C1 segment of cervical spinal cord (tissue), 14 donors: ENCODE data around the gene CRKL.

Source experiments
- DNase-seq, 14 donors: peaks; one replicate each; lab custom pipeline; 2025; lab: John Stamatoyannopoulos, UW

The CRKL gene

DNA sequence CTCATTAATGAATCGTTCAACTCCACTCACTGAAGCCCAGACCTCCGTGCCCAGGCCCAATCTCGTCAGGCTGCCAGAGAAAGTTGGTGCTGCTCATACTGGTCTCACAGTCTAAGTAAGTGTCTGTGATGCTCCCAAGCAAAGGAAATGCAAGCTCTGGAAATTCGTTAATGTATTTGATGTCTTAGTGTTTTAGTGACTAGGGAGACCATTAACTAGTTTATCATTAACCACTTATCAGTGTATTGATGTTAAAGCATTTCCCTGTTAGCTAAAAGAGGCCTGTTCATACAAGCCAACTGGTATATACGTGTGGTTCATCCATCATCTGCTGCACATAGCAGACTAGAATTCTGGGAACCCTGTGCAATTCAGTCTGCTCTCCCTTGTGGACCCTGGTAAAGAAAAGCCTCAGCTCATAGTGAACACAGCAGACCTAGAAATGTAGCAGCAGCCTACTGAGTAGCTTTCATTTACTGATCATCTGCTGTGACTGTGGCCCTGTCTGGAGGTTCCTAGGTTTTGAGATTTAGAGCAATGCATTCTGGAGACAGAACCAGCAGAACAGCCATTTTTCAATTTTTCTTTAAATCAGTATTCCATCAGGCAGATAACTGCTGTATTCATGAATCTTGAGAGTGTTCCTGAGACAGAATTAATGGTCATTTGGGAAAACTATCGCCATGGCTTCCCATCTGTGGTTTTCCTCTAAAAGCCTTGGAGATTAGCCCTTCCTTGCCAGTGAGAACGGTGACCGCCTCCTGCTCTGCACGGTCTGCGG, 34.1 kb downstream of the CRKL start:
- DNase-seq: peak in 1 of 14 donors; percentile 10

DNA sequence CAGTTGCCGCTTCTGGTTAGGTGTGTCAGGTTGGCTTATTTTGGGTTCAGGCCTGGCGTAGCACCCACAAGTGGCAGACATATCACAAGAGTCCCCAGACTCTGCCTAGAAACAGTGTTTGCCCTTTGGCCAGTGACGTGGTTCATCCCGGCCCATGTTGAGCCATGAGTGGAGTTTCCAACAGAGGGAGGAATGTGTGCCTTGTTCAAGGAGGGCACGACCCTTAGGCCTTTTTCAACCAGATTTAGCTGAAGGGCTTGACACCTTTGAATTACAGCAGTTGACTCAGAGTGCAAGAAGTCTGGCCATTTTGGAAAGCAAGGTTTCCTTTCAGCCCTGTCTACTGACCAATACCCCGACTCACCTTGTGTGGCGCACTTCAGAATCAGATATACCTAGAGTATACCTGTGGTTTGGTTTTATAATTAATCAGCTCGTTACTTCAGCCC, 34.7 kb downstream of the CRKL start:
- DNase-seq: no peak

GRCh38 chr22:20952544-20953341, 35.5 kb downstream of the CRKL start:
- no peak for DNase-seq

GRCh38 chr22:20953342-20953608, 36.1 kb downstream of the CRKL start:
- no peak for DNase-seq

- DNase-seq: no peak
Observed at GRCh38 chr22:20953668-20954500, 36.7 kb downstream of the CRKL start.

GRCh38 chr22:20955548-20955947, 38.3 kb downstream of the CRKL start:
- no peak for DNase-seq

- no peak for DNase-seq
Observed at GRCh38 chr22:20956258-20957101, 39.3 kb downstream of the CRKL start.

DNA sequence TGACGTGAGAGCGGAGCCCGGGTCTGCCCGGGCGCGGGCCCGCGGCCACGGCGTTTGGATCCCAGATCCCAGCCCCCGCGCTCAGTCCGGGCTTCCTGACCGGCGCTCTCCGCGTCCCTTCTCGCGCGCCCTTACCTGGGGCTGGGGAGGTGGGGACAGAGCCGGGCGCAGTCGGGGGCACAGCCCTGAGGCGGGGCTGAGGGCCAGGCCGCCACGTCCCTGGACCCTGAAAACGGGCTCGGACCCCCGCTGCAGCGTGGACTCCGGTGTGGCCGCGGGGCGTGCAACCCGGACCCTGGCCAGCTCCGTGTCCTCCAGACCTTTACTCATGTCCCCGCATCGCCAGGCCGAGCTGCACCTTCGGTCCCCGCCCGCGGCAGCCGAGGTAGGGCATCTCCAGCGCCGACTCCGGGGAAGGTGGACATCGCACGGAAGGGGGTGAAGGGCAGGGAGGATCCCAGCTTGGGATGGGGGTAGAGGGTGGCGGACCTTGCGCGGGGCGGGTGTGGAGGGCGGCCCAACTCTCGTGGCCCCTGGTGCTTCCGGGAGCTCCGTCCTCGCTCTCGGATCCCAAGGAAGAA, 40.0 kb downstream of the CRKL start:
- DNase-seq: peak in 2 of 14 donors; percentile 23 to 38

- peak in 2 of 14 donors; percentile 26 to 63 for DNase-seq
Observed at GRCh38 chr22:20957683-20958431, 40.6 kb downstream of the CRKL start.

DNA sequence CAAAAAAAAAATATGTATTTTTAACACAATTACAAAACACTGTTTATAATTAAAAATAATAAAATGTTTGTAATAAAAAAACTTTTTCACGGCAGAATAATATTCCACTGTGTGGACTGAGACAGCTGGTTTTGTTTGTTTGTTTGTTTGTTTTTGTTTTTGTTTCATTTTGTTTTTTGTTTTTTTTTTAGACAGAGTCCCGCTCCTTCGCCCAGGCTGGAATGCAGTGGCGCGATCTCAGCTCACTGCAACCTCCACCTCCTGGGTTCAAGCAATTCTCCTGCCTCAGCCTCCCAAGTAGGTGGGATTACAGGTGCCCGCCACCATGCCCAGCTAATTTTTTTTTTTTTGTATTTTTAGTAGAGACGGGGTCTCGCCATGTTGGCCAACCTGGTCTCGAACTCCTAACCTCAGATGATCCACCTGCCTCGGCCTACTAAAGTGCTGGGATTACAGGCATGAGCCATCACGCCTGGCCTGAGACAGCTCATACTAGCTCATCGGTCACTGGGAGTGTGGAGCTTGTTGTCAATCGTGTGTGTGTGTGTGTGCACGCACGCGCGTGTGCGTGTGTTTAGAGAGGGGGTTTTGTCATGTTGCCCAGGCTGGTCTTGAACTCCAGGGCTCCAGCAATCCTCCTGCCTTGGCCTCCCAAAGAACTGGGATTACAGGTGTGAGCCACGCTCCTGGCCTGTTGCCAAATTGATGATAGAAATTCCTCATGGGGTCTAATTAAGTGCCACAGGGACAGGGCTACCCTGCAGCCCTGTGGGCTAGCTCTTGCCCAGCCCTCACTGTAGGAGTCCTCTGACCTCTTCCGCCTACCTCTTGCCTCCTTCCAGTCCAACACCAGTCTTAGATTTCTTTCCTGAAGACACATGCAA, 42.6 kb downstream of the CRKL start:
- DNase-seq: no peak

- no peak for DNase-seq
Observed at GRCh38 chr22:20960609-20961008, 43.4 kb downstream of the CRKL start.

DNA sequence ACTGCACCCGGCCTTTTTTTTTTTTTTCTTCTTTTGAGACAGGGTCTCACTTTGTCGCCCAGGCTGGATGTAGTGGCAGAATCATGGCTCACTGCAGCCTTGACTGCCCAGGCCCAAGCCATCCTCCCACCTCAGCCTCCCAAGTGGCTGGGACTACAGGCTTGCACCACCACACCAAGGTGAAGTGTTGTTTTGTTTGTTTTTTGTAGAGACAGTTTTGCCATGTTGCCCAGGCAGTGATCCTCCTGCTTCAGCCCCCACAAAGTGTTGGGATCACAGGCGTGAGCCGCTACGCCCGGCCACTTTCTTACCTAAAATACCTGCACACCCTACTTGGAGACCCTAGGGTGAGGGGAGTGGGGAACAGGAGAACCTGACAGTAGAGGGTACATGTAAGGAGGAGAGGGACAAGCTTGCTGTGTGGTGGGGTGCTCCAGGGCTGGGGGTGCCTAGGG, 45.3 kb downstream of the CRKL start:
- no peak for DNase-seq

DNA sequence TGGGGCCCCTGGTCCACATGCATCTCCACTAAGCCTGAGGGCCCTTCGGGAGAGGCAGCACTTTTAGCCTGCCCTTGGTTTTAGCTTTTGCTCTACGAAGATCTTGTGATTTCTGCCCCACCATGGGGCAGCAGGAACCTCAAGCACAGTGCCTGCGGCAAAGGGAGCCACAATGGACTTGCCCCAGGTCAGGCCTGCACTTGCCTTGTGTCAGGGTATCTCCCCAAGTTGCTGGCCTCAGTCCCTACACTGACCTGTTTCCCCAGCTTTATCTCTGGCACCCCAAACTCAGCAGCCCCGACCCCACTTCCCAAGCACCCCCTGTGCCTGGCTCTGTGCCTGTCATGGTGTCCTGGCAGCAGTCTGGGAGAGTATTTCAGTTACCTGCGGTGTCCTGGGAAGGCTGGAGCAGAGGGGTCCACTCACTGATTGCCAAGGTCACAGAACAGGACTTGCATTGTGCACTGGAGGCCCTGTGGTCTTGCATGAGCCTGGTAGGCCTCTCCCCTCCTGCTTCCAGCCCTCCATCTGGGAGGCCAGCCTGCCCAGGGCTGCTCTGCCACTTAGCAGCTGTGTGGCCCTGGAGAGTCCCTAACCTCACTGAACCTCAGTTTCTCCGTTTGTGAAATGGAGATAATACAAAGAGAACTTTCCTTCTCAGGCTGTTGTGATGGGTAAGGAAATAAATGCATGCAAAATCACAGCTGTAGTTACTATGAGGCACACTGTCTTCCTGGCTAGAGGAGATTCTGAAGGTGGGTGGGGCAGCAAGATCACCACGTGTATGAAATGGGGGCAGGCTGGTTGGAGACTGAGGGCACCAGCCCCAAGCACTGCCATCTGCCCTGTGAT, 46.2 kb downstream of the CRKL start:
- DNase-seq: peak in 1 of 14 donors; percentile 5

GRCh38 chr22:20964090-20964798, 47.0 kb downstream of the CRKL start:
- no peak for DNase-seq

DNA sequence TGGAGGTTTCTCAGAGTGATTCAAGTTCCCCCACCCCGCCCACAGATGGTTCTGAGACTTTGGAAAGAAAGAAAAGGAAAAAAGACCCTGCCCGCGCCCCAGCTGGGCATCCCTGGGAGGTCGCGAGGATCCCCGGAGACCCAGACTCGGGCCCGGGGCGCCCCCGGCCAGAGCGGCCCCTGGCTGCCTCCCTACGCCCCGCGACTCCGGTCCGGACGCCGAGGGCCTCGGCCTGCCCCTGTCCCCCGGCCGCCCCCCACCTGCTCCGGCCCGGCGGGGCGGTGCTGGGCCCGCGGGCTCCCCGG, 47.5 kb downstream of the CRKL start:
- no peak for DNase-seq

GRCh38 chr22:20965104-20965887, 48.1 kb downstream of the CRKL start:
- peak in 1 of 14 donors; percentile 12 for DNase-seq
